Bronchial epithelial cell (primary cell): ENCODE measurements around the gene MECR. TPM values are rescaled to one million over a fixed set of nuclear protein-coding genes. Genes with fewer than 3 reads are reported as not detected.

Source experiments
- DNase-seq: peaks from one replicate; pipeline ENCODE4 v3.0.0-alpha.2; 2010; ENCODE audit warnings: low read depth
- FAIRE-seq: peaks from 2 replicates; lab custom pipeline; 2011; peaks lifted over from hg19 to GRCh38; lab: Jason Lieb, UNC
- H3K27me3 ChIP-seq: 2 replicates; pipeline ENCODE4 v1.5.1; 2011; ENCODE audit warnings: low read length; ENCODE audit not compliant: control insufficient read depth, insufficient read depth
- H3K36me3 ChIP-seq: 2 replicates; pipeline ENCODE4 v1.5.1; 2011; ENCODE audit warnings: low read length; ENCODE audit not compliant: control insufficient read depth, insufficient read depth
- H3K4me3 ChIP-seq: 2 replicates; pipeline ENCODE4 v1.5.1; 2011; ENCODE audit warnings: mild to moderate bottlenecking, low read depth, low read length, control low read depth
- CTCF ChIP-seq: IDR thresholded peaks from 2 replicates; pipeline ENCODE4 v1.5.1; 2011; ENCODE audit warnings: mild to moderate bottlenecking, moderate library complexity, low read length, control low read depth, inconsistent platforms; ENCODE audit not compliant: insufficient read depth, severe bottlenecking
- total RNA-seq: library from RNA; depleted of rRNA; stranded (reverse); fragments of >200 nt; gene quantifications from 2 replicates; pipeline ENCODE4 v1.2.1, GENCODE V29; 2014

MECR gene
- total RNA-seq, 1 donor from 2014 or later, result 28.2 TPM

GRCh38 chr1:29171521-29171920, 59.2 kb downstream of the MECR start:
- FAIRE-seq, result no peak
- peaks cover 8% of the 10 kb centered on the region for H3K36me3 ChIP-seq

GRCh38 chr1:29171089-29171488, 59.6 kb downstream of the MECR start:
- DNase-seq (no peak), FAIRE-seq (no peak)
- Histone ChIP-seq H3K4me3 (no peak overlapping the region), H3K36me3 (peaks cover 10% of the 10 kb centered on the region), H3K27me3 (no peaks in the 10 kb centered on the region)
- no peak for TF ChIP-seq CTCF

More at GRCh38 chr1:29171521-29171920, 59.2 kb downstream of the MECR start:
- DNase-seq, result no peak
- Histone ChIP-seq H3K4me3 (no peak overlapping the region), H3K27me3 (no peaks in the 10 kb centered on the region)
- TF ChIP-seq CTCF, result no peak

DNA sequence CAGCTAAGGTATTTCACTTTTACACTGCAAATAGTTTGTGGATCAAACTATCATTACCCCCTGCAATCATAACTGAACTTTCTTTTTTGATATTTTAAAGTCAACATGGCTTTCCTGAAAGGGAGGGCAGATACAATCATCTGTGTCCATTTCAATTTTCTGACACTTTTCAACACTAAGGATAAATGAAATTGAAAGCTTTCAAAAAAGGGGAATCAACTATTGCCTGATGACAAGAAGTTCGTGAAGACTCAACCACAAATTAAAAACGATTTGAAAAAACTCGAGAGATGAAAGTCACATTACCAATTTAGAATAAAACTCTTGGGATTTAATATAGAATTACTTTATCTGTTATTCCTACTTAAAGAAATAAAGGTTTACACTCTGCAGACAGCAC, 60.8 kb downstream of the MECR start:
- FAIRE-seq (no peak), DNase-seq (no peak)
- Histone ChIP-seq H3K4me3 (no peak overlapping the region), H3K27me3 (no peaks in the 10 kb centered on the region), H3K36me3 (peaks cover 17% of the 10 kb centered on the region)
- no peak for TF ChIP-seq CTCF

GRCh38 chr1:29167904-29168303, 62.8 kb downstream of the MECR start:
- peaks cover 17% of the 10 kb centered on the region for H3K36me3 ChIP-seq
- TF ChIP-seq CTCF, result no peak
- no peak for DNase-seq
- H3K27me3 ChIP-seq, result no peaks in the 10 kb centered on the region
- no peak for FAIRE-seq
- no peak overlapping the region for H3K4me3 ChIP-seq

- H3K36me3 ChIP-seq, result peaks cover 16% of the 10 kb centered on the region
- H3K27me3 ChIP-seq, result no peaks in the 10 kb centered on the region
- no peak for FAIRE-seq
- no peak for DNase-seq
- TF ChIP-seq CTCF, result no peak
- H3K4me3 ChIP-seq, result no peak overlapping the region
Measured at GRCh38 chr1:29166291-29166878, 64.3 kb downstream of the MECR start.

DNA sequence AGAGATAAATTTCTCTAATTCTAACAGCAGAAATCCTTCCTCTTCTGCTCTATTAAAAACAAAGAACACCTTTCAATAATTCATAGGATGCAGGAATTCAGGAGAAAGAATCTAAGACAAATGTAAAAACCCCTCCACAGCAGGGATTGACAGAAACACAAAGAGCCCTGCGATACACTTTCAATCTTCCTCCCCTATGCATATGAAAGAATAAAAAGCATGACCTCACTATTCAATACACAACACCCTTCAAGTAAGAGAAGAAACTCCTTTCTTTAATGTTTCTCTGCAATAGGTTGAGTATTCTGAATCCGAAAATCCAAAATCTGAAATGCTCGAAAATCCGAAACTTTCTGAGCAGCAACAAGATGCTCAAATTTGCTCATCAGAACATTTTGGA, 66.1 kb downstream of the MECR start:
- no peak for FAIRE-seq
- Histone ChIP-seq H3K27me3 (no peaks in the 10 kb centered on the region), H3K36me3 (peaks cover 23% of the 10 kb centered on the region), H3K4me3 (no peak overlapping the region)
- no peak for TF ChIP-seq CTCF
- DNase-seq, result no peak
